ENCODE measurements around the gene NOTCH1. TPM values are rescaled to one million over a fixed set of nuclear protein-coding genes. Genes with fewer than 3 reads are reported as not detected.

Gene NOTCH1
- total and polyA plus RNA-seq, 2 of the 8 experiments (the other 6 are each of a cell fraction or from before 2014, with no cell fraction given), result 6.9 to 55.6 TPM

GRCh38 chr9:136560586-136560985, 14.7 kb upstream of the NOTCH1 start:
- DNase-seq (ENCODE audit: low read depth in 1 of 2, low spot score in 2 of 2), result no peak
- TF ChIP-seq SIX5 (IDR thresholded peaks at IDR 0.05; ENCODE audit: low read depth, low read length), result no peak
- TF ChIP-seq POU5F1 (IDR thresholded peaks at IDR 0.05; ENCODE audit: low read depth, low read length), result no peak
- no peak for TF ChIP-seq RXRA (IDR thresholded peaks at IDR 0.05; ENCODE audit: insufficient read depth, low read depth, low read length)
- no peak for TF ChIP-seq CEBPB (IDR thresholded peaks at IDR 0.05; ENCODE audit: low read depth, low read length)
- no peak for TF ChIP-seq SAP30 (IDR thresholded peaks at IDR 0.05; ENCODE audit: insufficient read depth, insufficient replicate concordance, low read length)
- no peak for TF ChIP-seq SP4 (IDR thresholded peaks at IDR 0.05; ENCODE audit: low read length)
- no peak for TF ChIP-seq SP1 (IDR thresholded peaks at IDR 0.05; ENCODE audit: low read depth, low read length)
- Histone ChIP-seq H3K4ac (replicated peaks; ENCODE audit: insufficient read length, low read depth, low read length) (no peak overlapping the region), H4K91ac (replicated peaks; ENCODE audit: insufficient read length, low read length) (no peak overlapping the region), H2BK20ac (ENCODE audit: low read length) (no peak overlapping the region), H2AFZ (ENCODE audit: low read length) (no peak overlapping the region), H3K4me1 (replicated peaks in 1 of 4; ENCODE audit: control insufficient read depth in 3 of 4, insufficient read depth in 4 of 4, low read length in 3 of 4) (peaks cover 0 to 15% (median 4%) of the 10 kb centered on the region in 4 experiments; a peak in 5 of 7 replicates), H3K27me3 (replicated peaks in 1 of 4; ENCODE audit: control insufficient read depth in 3 of 4, extremely low read depth in 1 of 4, insufficient read depth in 3 of 4, low read length in 3 of 4) (peaks cover 0 to 4% (median 0%) of the 10 kb centered on the region in 4 experiments; a peak in 1 of 7 replicates), H4K20me1 (replicated peaks in 1 of 2; ENCODE audit: control insufficient read depth in 1 of 2, insufficient read depth in 2 of 2, low read length in 2 of 2) (peaks cover 0 to 2% of the 10 kb centered on the region in 2 experiments), H3K79me1 (ENCODE audit: low read depth, low read length) (no peaks in the 10 kb centered on the region), H3K23me2 (ENCODE audit: low read depth, low read length) (no peaks in the 10 kb centered on the region; the same call in 1 of the 2 replicates), H4K5ac (ENCODE audit: insufficient read length, low read depth, low read length) (no peak overlapping the region), H3K23ac (ENCODE audit: insufficient read length) (no peak overlapping the region), H3K36me3 (ENCODE audit: control insufficient read depth in 2 of 4, insufficient read depth in 4 of 4, low read length in 3 of 4) (no peaks in the 10 kb centered on the region), H3K14ac (ENCODE audit: insufficient read length) (no peak overlapping the region), H3K56ac (replicated peaks; ENCODE audit: insufficient read length, low read depth, low read length) (no peak overlapping the region), H3K9me3 (ENCODE audit: insufficient read depth in 2 of 2, low read depth in 1 of 2, low read length in 1 of 2) (peaks cover 17 to 18% of the 10 kb centered on the region in 2 experiments), H3K79me2 (ENCODE audit: control insufficient read depth in 1 of 2, insufficient read depth in 2 of 2, low read length in 2 of 2) (no peaks in the 10 kb centered on the region), H2BK12ac (ENCODE audit: low read depth, low read length) (no peak overlapping the region), H2BK5ac (ENCODE audit: low read depth, low read length) (no peak overlapping the region), H4K8ac (ENCODE audit: extremely low read depth, insufficient read depth, low read length) (no peak overlapping the region), H3K9ac (replicated peaks in 1 of 4; ENCODE audit: extremely low read depth in 1 of 4, low read depth in 3 of 4, low read length in 3 of 4) (no peak overlapping the region), H2BK120ac (replicated peaks; ENCODE audit: low read depth, low read length) (no peak overlapping the region), H3K27ac (ENCODE audit: low read depth, low read length) (no peak overlapping the region), H3K18ac (ENCODE audit: extremely low read depth, low read length) (no peak overlapping the region), H3K4me3 (ENCODE audit: extremely low read depth in 1 of 4, insufficient read depth in 2 of 4, low read depth in 3 of 4, low read length in 4 of 4) (no peak overlapping the region), H3K4me2 (ENCODE audit: insufficient read depth in 1 of 2, low read depth in 2 of 2, low read length in 2 of 2) (no peak overlapping the region), H2AK5ac (ENCODE audit: low read depth, low read length) (no peak overlapping the region), H2BK15ac (ENCODE audit: low read length) (no peak overlapping the region)
- no peak for FAIRE-seq
- 93% methylated on average over 3 of the region's 3 CpGs; no CpG with 5 or more reads in 1 of the 2 experiments for WGBS, 2 experiments (ENCODE audit: extremely low coverage in 1 of 2, insufficient coverage in 1 of 2, insufficient read length in 1 of 2, insufficient replicate concordance in 2 of 2, low coverage in 1 of 2, low lambda C conversion rate in 2 of 2, missing lambda C conversion rate in 1 of 2)
- CTCF ChIA-PET (ENCODE audit: partially characterized antibody), result interaction anchor here (0.6 to 4.0 kb wide), 4 partner anchors 12 to 70 kb away, joined by 3 to 15 read pairs (median 4); no protein-coding TSS in a partner anchor
- POLR2A ChIA-PET (ENCODE audit: partially characterized antibody), result no interaction called here
